Measurements from ENCODE around the gene PYGO2. TPM values are rescaled to one million over a fixed set of nuclear protein-coding genes. Genes with fewer than 3 reads are reported as not detected.

Gene PYGO2
- total and polyA plus RNA-seq, 8 donors: 26.6 to 42.9 (median 37.3) TPM

DNA sequence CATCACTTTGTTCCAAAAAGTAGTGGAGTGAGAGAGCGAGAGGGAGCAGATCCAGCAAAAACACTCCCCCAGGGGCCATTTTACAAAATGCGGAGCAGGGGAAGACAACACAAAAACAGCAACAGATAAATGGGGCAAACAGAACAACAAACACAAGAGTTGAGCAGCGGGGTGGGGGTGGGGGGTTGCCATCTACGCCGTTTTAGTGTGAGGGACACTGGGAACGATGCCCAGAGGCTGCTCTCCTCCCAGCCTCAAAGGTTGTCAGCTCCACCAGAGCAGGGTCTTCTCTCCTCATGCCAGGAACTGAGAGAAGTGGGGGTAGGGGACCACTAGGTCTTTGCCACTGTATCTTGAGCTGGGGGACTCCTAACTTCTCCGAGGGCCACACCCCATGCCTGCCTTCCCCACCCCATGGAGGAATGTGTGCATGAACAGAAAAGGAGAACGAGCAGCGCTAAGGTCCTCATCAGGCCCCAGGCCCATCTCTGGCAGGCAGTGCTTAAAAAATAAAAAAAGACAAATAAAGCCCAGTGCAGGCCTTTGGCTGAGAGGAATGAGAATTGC is 4.4 kb downstream of the PYGO2 start:
- peaks cover 0 to 18% of the 10 kb centered on the region in 2 donors for H3K36me3 ChIP-seq
- H3K4me1 ChIP-seq: peaks cover 30 to 78% of the 10 kb centered on the region in 2 donors
- peak overlapping the region; percentile 81 to 88 for H3K27ac ChIP-seq
- DNase-seq (no peak), ATAC-seq (no peak)
- no peaks in the 10 kb centered on the region for H3K27me3 ChIP-seq
- intact Hi-C loops (cut with DNase I): loop anchor here in 1 of 2 donors (10.0 kb wide), 1 partner anchor 108 kb away; the partner anchor contains the start of gene EFNA4
- TF ChIP-seq, protein P1, sequence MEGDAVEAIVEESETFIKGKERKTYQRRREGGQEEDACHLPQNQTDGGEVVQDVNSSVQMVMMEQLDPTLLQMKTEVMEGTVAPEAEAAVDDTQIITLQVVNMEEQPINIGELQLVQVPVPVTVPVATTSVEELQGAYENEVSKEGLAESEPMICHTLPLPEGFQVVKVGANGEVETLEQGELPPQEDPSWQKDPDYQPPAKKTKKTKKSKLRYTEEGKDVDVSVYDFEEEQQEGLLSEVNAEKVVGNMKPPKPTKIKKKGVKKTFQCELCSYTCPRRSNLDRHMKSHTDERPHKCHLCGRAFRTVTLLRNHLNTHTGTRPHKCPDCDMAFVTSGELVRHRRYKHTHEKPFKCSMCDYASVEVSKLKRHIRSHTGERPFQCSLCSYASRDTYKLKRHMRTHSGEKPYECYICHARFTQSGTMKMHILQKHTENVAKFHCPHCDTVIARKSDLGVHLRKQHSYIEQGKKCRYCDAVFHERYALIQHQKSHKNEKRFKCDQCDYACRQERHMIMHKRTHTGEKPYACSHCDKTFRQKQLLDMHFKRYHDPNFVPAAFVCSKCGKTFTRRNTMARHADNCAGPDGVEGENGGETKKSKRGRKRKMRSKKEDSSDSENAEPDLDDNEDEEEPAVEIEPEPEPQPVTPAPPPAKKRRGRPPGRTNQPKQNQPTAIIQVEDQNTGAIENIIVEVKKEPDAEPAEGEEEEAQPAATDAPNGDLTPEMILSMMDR (IDR thresholded peaks at IDR 0.05): no peak
- H3K9me3 ChIP-seq: no peaks in the 10 kb centered on the region
- peak overlapping the region in 1 of 2 donors; percentile 50 for H3K4me3 ChIP-seq

DNA sequence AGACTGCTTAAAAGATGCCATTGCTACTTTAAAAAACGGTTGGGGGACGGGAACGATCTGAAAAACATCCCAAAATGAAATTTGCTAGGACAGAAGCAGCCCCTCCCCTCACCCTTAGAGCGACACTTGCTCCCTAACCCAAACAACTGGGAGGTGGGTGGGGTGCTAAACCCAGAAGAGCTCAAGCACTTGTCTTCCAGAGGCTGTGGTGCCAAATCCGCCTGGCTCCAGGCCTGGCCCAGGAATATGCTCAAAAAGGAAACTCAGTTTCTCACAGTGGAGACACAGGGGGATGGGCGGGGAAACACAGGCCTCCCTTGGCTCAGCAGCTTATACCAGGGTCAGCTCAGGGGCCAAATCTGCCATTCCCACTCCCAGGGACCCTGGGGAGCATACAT is 5.0 kb downstream of the PYGO2 start:
- peak; percentile 17 for ATAC-seq
- Histone ChIP-seq H3K4me3 (peak overlapping the region; percentile 50 to 58), H3K27me3 (no peaks in the 10 kb centered on the region), H3K36me3 (peaks cover 0 to 18% of the 10 kb centered on the region in 2 donors), H3K27ac (peak overlapping the region; percentile 81 to 88), H3K4me1 (peaks cover 30 to 78% of the 10 kb centered on the region in 2 donors), H3K9me3 (no peaks in the 10 kb centered on the region)
- intact Hi-C loops (cut with DNase I): loop anchor here in 1 of 2 donors (10.0 kb wide), 1 partner anchor 108 kb away; the partner anchor contains the start of gene EFNA4
- TF ChIP-seq, protein P1 (IDR thresholded peaks at IDR 0.05): no peak
- DNase-seq: no peak

DNA sequence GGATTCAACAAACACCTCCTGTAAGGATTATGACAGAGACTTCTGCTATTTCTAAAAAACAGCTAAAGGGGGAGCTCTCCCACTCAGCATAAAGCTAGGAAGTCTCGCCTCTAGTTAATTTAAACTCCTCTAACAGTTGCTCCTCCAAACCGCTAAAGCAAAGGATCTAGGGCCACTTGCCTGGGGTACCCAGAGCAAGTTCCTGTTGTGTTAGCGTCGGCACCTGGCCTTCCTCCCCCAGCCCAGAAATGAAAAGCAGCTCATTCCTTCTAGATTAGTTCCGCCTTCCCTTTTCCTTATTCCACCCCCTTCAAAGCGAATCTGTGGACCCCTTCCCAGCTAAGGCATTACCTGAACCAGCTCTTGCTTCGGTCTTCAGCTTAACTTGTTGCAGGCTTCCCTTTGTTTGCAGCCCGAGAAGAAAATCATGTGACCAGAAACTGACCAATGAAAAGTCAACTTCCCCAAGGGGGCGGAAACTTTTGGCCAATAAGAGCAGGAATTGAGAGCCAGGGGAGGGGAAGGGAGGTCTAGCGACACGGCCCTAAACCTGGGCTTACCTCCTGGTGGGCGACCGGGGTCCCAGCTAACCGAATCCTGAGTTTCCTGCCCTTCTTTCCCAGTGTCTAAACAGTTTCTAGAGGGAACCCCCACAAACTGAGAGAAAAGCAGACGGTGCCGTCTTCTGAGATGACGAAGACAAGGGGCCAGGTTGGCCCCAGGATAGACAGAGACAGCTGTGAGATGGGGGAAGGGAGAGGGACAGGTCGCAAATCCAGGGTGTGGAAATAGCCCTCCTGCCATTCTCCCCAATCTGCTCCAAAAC is 5.7 kb downstream of the PYGO2 start, which contains the start of gene PBXIP1:
PBXIP1 (minus strand) TSS at position 382 of the 826 bp plus-strand sequence. CDS start 2,378 bp downstream, outside the sequence.
- Histone ChIP-seq H3K27ac (peak within 1 kb of the TSS; percentile 81 to 88), H3K36me3 (peaks cover 0 to 23% of the 10 kb centered on the region in 2 donors), H3K4me3 (peak within 1 kb of the TSS; percentile 50 to 58), H3K9me3 (no peaks in the 10 kb centered on the region), H3K27me3 (no peaks in the 10 kb centered on the region), H3K4me1 (peaks cover 29 to 74% of the 10 kb centered on the region in 2 donors)
- intact Hi-C loops (cut with DNase I): loop anchor here in 1 of 2 donors (10.0 kb wide), 1 partner anchor 109 kb away; the partner anchor contains the start of gene EFNA4
- TF ChIP-seq, protein P1 (IDR thresholded peaks at IDR 0.05): no peak
- DNase-seq (peak in 3 of 4 donors; percentile 75 to 93 (median 91)), ATAC-seq (peak; percentile 87)

DNA sequence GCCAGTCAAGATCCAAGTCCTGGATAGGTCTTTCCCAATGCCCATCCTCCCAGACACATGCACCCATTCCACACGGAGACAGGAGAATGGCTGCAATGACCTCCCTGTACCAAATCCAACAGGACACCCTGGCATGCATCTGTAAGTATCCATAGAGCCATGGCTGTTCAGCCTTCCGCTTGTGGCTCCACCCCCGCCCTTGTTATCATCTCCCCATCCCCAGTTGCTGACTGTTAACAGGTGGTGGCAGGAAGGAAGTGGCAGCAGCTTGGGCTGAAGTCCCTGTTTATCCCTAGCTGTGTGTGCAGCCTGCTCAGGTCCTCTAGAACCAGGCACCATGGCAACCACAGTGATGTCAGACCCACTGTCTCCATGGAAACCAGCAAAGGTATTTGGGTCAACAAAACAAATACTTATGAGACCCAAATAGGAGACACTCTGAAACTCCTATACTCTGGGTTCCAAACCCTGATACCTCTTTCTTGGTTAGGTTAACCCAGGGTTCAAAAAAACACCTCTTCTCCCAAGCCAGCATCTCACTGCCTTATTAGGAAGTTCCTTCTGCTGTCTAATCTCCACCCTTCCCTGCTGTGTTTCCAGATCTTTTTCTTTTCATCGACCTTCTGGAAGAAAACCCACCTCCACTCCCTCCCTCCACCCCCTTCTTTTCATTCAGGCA is 6.4 kb downstream of the PYGO2 start:
- TF ChIP-seq, protein P1 (IDR thresholded peaks at IDR 0.05): no peak
- peak overlapping the region; percentile 50 to 58 for H3K4me3 ChIP-seq
- peak in 1 of 4 donors; percentile 81 for DNase-seq
- peak overlapping the region; percentile 81 to 88 for H3K27ac ChIP-seq
- no peaks in the 10 kb centered on the region for H3K9me3 ChIP-seq
- peaks cover 23 to 66% of the 10 kb centered on the region in 2 donors for H3K4me1 ChIP-seq
- ATAC-seq: peak; percentile 42
- no peaks in the 10 kb centered on the region for H3K27me3 ChIP-seq
- intact Hi-C loops (cut with DNase I): loop anchor here in 1 of 2 donors (10.0 kb wide), 1 partner anchor 110 kb away; the partner anchor contains the start of gene EFNA4
- H3K36me3 ChIP-seq: peaks cover 0 to 31% of the 10 kb centered on the region in 2 donors

Measured in left lung (tissue), 10 donors.